T-cell (primary cell): ENCODE measurements around the gene SF3B5. TPM values are rescaled to one million over a fixed set of nuclear protein-coding genes. Genes with fewer than 3 reads are reported as not detected.

Experiments used
- ATAC-seq, 4 experiments: fragments of 200-7000 bp in 3 of 4; fragments of 150-1000 bp in 1 of 4; cut with Tn5 transposase; replicated peaks in 1 of 4; 1 replicate in 3 of 4; 2 replicates in 1 of 4; pipeline ENCODE4 v1.10.0; 2021; ENCODE audit warnings: moderate library complexity in 3 of 4, mild to moderate bottlenecking in 2 of 4, moderate number of reproducible peaks in 1 of 4
- CTCF ChIA-PET, 2 donors: fragments of 300-600 bp; sonication (Branson Sonifier 250); formaldehyde crosslinking; loops; one replicate each; lab custom pipeline; 2022; ENCODE audit warnings: antibody characterized with exemption in 2 of 2; lab: Charles Lee
- POLR2A ChIA-PET, 2 donors: fragments of 300-600 bp; sonication (Branson Sonifier 250); formaldehyde crosslinking; loops; one replicate each; lab custom pipeline; 2022; ENCODE audit warnings: antibody characterized with exemption in 2 of 2; lab: Charles Lee
- DNase-seq, 35 experiments: peaks; one replicate each; pipeline versions ENCODE4 v3.0.0 to v3.0.0-alpha.2; 2013 to 2023
- H3K27ac ChIP-seq: one replicate; pipeline ENCODE4 v1.5.1; 2013; ENCODE audit warnings: low read length
- H3K27me3 ChIP-seq, 2 experiments: replicated peaks in 1 of 2; 1 replicate in 1 of 2; 2 replicates in 1 of 2; pipeline versions ENCODE4 v1.6.1 to v1.7.0; 2013; ENCODE audit warnings: low read length in 1 of 2, mixed read lengths in 1 of 2; ENCODE audit not compliant: control insufficient read depth in 2 of 2, insufficient read depth in 2 of 2; ENCODE audit errors: extremely low read depth in 1 of 2
- H3K36me3 ChIP-seq, 2 donors: 1 replicate in 1 of 2; 2 replicates in 1 of 2; pipeline versions ENCODE4 v1.6.1 to v1.7.0; 2013; ENCODE audit warnings: low read length in 1 of 2; ENCODE audit not compliant: control insufficient read depth in 2 of 2, insufficient read depth in 1 of 2; ENCODE audit errors: extremely low read depth in 1 of 2
- H3K4me1 ChIP-seq, 2 experiments: 1 replicate in 1 of 2; 2 replicates in 1 of 2; pipeline versions ENCODE4 v1.6.1 to v1.7.0; 2013; ENCODE audit warnings: low read length in 2 of 2, mixed read lengths in 1 of 2; ENCODE audit not compliant: insufficient read depth in 2 of 2, control insufficient read depth in 1 of 2; ENCODE audit errors: extremely low read depth in 1 of 2
- H3K4me3 ChIP-seq, 2 donors: 1 replicate in 1 of 2; 2 replicates in 1 of 2; pipeline versions ENCODE4 v1.5.1 to v1.7.0; 2013; ENCODE audit warnings: mild to moderate bottlenecking in 2 of 2, low read length in 1 of 2, moderate library complexity in 1 of 2; ENCODE audit not compliant: control insufficient read depth in 1 of 2; ENCODE audit errors: extremely low read depth in 1 of 2
- H3K9me3 ChIP-seq: 2 replicates; pipeline ENCODE4 v1.7.0; 2013
- H3K27ac Mint-ChIP-seq, 2 donors: one replicate each; pipeline ENCODE4 v1.8.0; 2020 to 2021; ENCODE audit warnings: mild to moderate bottlenecking in 2 of 2, mixed read lengths in 2 of 2
- H3K27me3 Mint-ChIP-seq, 2 donors: one replicate each; pipeline ENCODE4 v1.8.0; 2021 to 2022; ENCODE audit warnings: mixed read lengths in 2 of 2
- H3K36me3 Mint-ChIP-seq: one replicate; pipeline ENCODE4 v1.8.0; 2021; ENCODE audit warnings: mixed read lengths
- H3K4me1 Mint-ChIP-seq, 3 donors: one replicate each; pipeline ENCODE4 v1.8.0; 2020 to 2022; ENCODE audit warnings: mixed read lengths in 3 of 3, mild to moderate bottlenecking in 1 of 3
- H3K4me3 Mint-ChIP-seq, 3 donors: one replicate each; pipeline ENCODE4 v1.8.0; 2020 to 2022; ENCODE audit warnings: mild to moderate bottlenecking in 3 of 3, mixed read lengths in 3 of 3, moderate library complexity in 3 of 3
- H3K9me3 Mint-ChIP-seq, 3 donors: one replicate each; pipeline ENCODE4 v1.8.0; 2020 to 2022; ENCODE audit warnings: mixed read lengths in 3 of 3
- WGBS: methylation state at CpG from one replicate; pipeline ENCODE4 v1.1.5; 2013; ENCODE audit warnings: missing lambda C conversion rate; ENCODE audit not compliant: insufficient coverage; 5-methylcytosine and 5-hydroxymethylcytosine counted together
- total RNA-seq, 35 experiments: library from RNA in 6 of 35; stranded (reverse) in 6 of 35; fragments of 120-200 nt in 1 of 35; gene quantifications; one replicate each; pipeline versions ENCODE4 v1.2.1 to v1.2.4 and lab custom pipeline; 2013 to 2026

Gene SF3B5
- total RNA-seq, 5 donors from 2014 or later (not counting 1 experiment from before 2014, with no cell fraction given), result 111 to 125 (median 115) TPM

GRCh38 chr6:144062786-144063185 lies 32.6 kb downstream of the SF3B5 start:
- Histone ChIP-seq H3K27me3 (no peaks in the 10 kb centered on the region), H3K4me3 (peak overlapping the region; percentile 78 to 88), H3K9me3 (no peaks in the 10 kb centered on the region), H3K36me3 (no peaks in the 10 kb centered on the region), H3K4me1 (peaks cover 11 to 16% of the 10 kb centered on the region in 2 experiments), H3K27ac (peak overlapping the region; percentile 86)
- no peaks in the 10 kb centered on the region for H3K27me3 Mint-ChIP-seq
- DNase-seq, result no peak
- peaks cover 35 to 38% (median 36%) of the 10 kb centered on the region in 3 donors for H3K4me1 Mint-ChIP-seq
- ChIA-PET CTCF (no interaction called here), POLR2A (interaction anchor here in 1 of 2 donors (0.7 kb wide), 1 partner anchor 86 kb away, joined by 8 read pairs; no protein-coding TSS in a partner anchor)
- no peaks in the 10 kb centered on the region for H3K9me3 Mint-ChIP-seq
- ATAC-seq, result no peak
- H3K27ac Mint-ChIP-seq, result peak overlapping the region; percentile 45 to 94
- 25% methylated on average over 4 of the region's 5 CpGs for WGBS
- H3K4me3 Mint-ChIP-seq, result peak overlapping the region; percentile 89 to 93 (median 90)
- H3K36me3 Mint-ChIP-seq, result no peaks in the 10 kb centered on the region

DNA sequence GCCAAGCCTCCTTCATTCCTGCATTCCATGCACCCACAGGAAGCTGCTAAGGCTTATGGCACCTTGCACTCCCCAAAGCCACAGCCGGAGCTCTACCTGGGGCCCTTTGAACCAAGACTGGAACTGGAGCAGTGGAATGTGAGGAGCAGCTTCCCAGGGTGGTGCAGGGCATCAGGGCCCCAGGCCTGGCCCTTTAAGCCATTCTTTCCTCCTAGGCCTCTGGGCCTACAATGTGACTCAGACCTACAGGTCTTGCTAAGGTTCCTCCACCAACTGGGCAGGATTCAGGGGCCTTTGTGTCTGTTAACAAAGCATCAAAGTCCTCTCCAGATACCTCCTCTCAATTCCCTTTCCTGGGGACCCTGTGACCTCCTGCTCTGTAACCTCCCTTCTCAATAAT lies 36.2 kb downstream of the SF3B5 start:
- Mint-ChIP-seq H3K4me1 (peaks cover 36 to 41% (median 37%) of the 10 kb centered on the region in 3 donors), H3K36me3 (no peaks in the 10 kb centered on the region), H3K4me3 (no peak overlapping the region), H3K27me3 (no peaks in the 10 kb centered on the region), H3K9me3 (no peaks in the 10 kb centered on the region), H3K27ac (no peak overlapping the region)
- Histone ChIP-seq H3K4me1 (peaks cover 16 to 22% of the 10 kb centered on the region in 2 experiments), H3K4me3 (no peak overlapping the region), H3K9me3 (no peaks in the 10 kb centered on the region), H3K36me3 (no peaks in the 10 kb centered on the region), H3K27ac (no peak overlapping the region), H3K27me3 (no peaks in the 10 kb centered on the region)
- DNase-seq, result no peak
- no CpG with 5 or more reads among the region's 1 CpG for WGBS
- ChIA-PET CTCF (no interaction called here), POLR2A (no interaction called here)
- ATAC-seq, result no peak

DNA sequence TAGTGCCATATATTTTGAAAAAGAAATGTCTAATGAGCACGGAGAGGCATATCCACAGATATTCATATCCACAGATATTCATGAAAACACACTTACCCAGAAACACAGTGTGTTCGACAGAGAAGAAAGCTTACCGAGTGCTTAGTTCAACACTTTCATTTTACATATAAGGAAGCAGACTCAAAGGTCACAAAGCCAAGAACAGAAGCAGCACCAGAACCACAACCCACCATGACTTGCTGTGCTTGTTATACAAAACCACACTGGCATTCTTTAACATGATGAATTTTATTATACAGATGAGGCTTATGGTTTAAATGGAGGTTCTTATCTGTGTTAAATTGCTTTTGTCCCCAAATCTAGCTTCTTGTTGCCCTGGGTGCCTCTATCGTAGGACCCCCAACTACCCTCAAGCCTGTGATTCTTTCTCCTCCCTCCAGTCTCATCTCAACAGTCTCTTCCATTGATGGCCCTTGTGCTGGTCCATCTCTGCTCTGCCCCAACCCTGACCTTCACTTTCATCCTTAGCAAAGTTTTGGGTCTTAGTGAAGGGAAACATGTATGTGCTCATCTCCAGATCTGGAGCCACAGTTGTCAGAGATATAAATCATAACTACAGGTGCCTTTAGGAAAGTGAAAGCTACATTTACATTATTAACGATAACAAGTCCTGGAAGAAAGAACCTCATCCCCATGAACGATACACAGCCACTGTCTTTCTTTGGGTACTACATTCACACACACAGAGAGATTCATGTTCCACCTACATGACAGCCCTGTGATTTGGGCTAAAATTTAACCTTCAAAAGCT lies 40.0 kb downstream of the SF3B5 start:
- Histone ChIP-seq H3K4me3 (peak overlapping the region; percentile 18 to 19), H3K4me1 (peaks cover 5 to 16% of the 10 kb centered on the region in 2 experiments), H3K27ac (peak overlapping the region; percentile 76), H3K36me3 (no peaks in the 10 kb centered on the region), H3K9me3 (no peaks in the 10 kb centered on the region), H3K27me3 (no peaks in the 10 kb centered on the region)
- H3K27me3 Mint-ChIP-seq, result no peaks in the 10 kb centered on the region
- peaks cover 4% of the 10 kb centered on the region for H3K36me3 Mint-ChIP-seq
- H3K27ac Mint-ChIP-seq, result peak overlapping the region; percentile 97 to 99
- ATAC-seq (peak; percentile 95 to 99 (median 97)), DNase-seq (peak in 33 of 35 experiments; percentile 6 to 74 (median 40))
- ChIA-PET POLR2A (interaction anchor here in 1 of 2 donors (0.5 to 1.0 kb wide), 3 partner anchors 9 to 604 kb away, joined by 3 to 6 read pairs (median 5); no protein-coding TSS in a partner anchor), CTCF (interaction anchor here (0.6 to 2.4 kb wide), 8 partner anchors 9 to 1905 kb away, joined by 3 to 16 read pairs (median 5); partner anchors contain the start of genes ADAT2 (in 1 of the 2) and PEX3 (in 1 of the 2))
- no peaks in the 10 kb centered on the region for H3K9me3 Mint-ChIP-seq
- peaks cover 32 to 34% (median 32%) of the 10 kb centered on the region in 3 donors for H3K4me1 Mint-ChIP-seq
- H3K4me3 Mint-ChIP-seq, result peak overlapping the region; percentile 68 to 80 (median 75)
- WGBS, result 6% methylated on average over 4 of the region's 6 CpGs

DNA sequence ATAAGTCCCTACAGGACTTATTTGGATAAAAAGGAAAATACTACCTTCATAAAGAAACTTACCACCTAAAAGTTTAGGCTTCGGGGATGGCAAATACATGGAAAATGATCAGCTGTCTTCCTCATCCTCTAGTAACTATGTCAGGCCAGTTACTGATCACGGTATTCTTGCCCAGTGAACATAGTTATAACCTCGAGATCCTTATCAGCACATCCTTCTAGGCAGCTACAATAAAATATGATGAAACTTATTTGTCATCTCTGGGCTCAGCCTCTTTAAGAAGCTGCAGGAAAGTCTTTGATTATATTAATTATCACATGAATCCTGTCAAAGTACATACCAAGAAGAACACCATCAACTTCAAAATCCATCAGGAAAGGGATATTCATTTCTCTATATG lies 41.8 kb downstream of the SF3B5 start:
- Mint-ChIP-seq H3K27me3 (peaks cover 0 to 3% of the 10 kb centered on the region in 2 donors), H3K9me3 (no peaks in the 10 kb centered on the region), H3K27ac (peak overlapping the region in 1 of 2 donors; percentile 47), H3K36me3 (peaks cover 4% of the 10 kb centered on the region), H3K4me3 (peak overlapping the region in 1 of 3 donors; percentile 68), H3K4me1 (peaks cover 32 to 34% (median 32%) of the 10 kb centered on the region in 3 donors)
- H3K27me3 ChIP-seq, result no peaks in the 10 kb centered on the region
- no peaks in the 10 kb centered on the region for H3K36me3 ChIP-seq
- H3K4me3 ChIP-seq, result no peak overlapping the region
- ChIA-PET CTCF (interaction anchor here in 1 of 2 donors (2.4 kb wide), 1 partner anchor 10 kb away, joined by 16 read pairs; no protein-coding TSS in a partner anchor), POLR2A (no interaction called here)
- ATAC-seq (no peak), DNase-seq (no peak)
- no peaks in the 10 kb centered on the region for H3K9me3 ChIP-seq
- no CpG with 5 or more reads among the region's 3 CpGs for WGBS
- H3K27ac ChIP-seq, result no peak overlapping the region
- H3K4me1 ChIP-seq, result peaks cover 5 to 16% of the 10 kb centered on the region in 2 experiments

DNA sequence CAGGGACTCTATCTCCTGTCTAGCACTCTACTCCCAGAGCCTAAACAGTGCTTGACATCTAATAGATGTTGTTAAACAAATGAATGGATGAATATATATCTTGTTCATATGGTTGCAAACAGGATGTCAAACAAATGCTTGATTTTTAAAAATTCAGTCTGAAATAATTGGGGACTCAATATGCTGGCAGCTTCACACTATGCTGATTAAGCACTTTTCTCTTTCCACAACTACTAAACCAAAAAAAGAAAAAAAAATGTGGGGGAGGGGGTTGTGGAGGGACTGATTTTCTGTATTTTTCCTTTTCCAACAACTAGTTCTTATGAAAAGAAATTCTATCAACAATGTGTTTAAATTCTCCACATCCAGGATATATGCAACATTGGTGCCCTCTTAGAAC lies 42.9 kb downstream of the SF3B5 start:
- ATAC-seq, result no peak
- no peak for DNase-seq
- Histone ChIP-seq H3K27ac (no peak overlapping the region), H3K9me3 (no peaks in the 10 kb centered on the region), H3K27me3 (no peaks in the 10 kb centered on the region), H3K4me3 (no peak overlapping the region), H3K36me3 (no peaks in the 10 kb centered on the region), H3K4me1 (peaks cover 5 to 16% of the 10 kb centered on the region in 2 experiments)
- CTCF ChIA-PET, result no interaction called here
- Mint-ChIP-seq H3K27ac (no peak overlapping the region), H3K4me1 (peaks cover 32 to 34% (median 32%) of the 10 kb centered on the region in 3 donors), H3K4me3 (no peak overlapping the region), H3K9me3 (no peaks in the 10 kb centered on the region), H3K36me3 (peaks cover 4% of the 10 kb centered on the region), H3K27me3 (peaks cover 0 to 3% of the 10 kb centered on the region in 2 donors)
- POLR2A ChIA-PET, result interaction anchor here in 1 of 2 donors (0.7 kb wide), 1 partner anchor 362 kb away, joined by 6 read pairs; no protein-coding TSS in a partner anchor

- Histone ChIP-seq H3K4me3 (no peak overlapping the region), H3K36me3 (no peaks in the 10 kb centered on the region), H3K4me1 (peaks cover 0 to 6% of the 10 kb centered on the region in 2 experiments), H3K27me3 (no peaks in the 10 kb centered on the region), H3K27ac (no peak overlapping the region), H3K9me3 (no peaks in the 10 kb centered on the region)
- H3K36me3 Mint-ChIP-seq, result peaks cover 4% of the 10 kb centered on the region
- peaks cover 0 to 3% of the 10 kb centered on the region in 2 donors for H3K27me3 Mint-ChIP-seq
- ChIA-PET POLR2A (no interaction called here), CTCF (no interaction called here)
- no peak overlapping the region for H3K27ac Mint-ChIP-seq
- ATAC-seq (no peak), DNase-seq (no peak)
- 80% methylated on average over 1 of the region's 1 CpG for WGBS
- H3K9me3 Mint-ChIP-seq, result no peaks in the 10 kb centered on the region
- no peak overlapping the region for H3K4me3 Mint-ChIP-seq
- H3K4me1 Mint-ChIP-seq, result peaks cover 10 to 13% (median 13%) of the 10 kb centered on the region in 3 donors
Measured at GRCh38 chr6:144049386-144049785, 46.0 kb downstream of the SF3B5 start.
